Natural killer cell (primary cell): ENCODE results near the gene NUCB2. TPM values are rescaled to one million over a fixed set of nuclear protein-coding genes. Genes with fewer than 3 reads are reported as not detected.

Experiments used
- ATAC-seq, 3 donors: fragments of 150-1000 bp in 2 of 3; fragments of 200-7000 bp in 1 of 3; cut with Tn5 transposase; 1 replicate in 1 of 3; 2 replicates in 2 of 3; pipeline ENCODE4 v1.10.0; 2021; ENCODE audit warnings: mild to moderate bottlenecking in 2 of 3, moderate library complexity in 2 of 3
- DNase-seq, 2 donors: peaks; one replicate each; pipeline versions ENCODE4 v3.0.0 to v3.0.0-alpha.2; 2013 to 2021; ENCODE audit warnings: mixed read lengths in 1 of 2
- H3K27ac ChIP-seq: one replicate; pipeline ENCODE4 v1.5.1; 2013; ENCODE audit warnings: mild to moderate bottlenecking, low read length
- H3K27me3 ChIP-seq: one replicate; pipeline ENCODE4 v1.6.1; 2013; ENCODE audit warnings: low read length; ENCODE audit not compliant: control insufficient read depth, insufficient read depth
- H3K36me3 ChIP-seq: one replicate; pipeline ENCODE4 v1.6.1; 2013; ENCODE audit warnings: low read length; ENCODE audit not compliant: control insufficient read depth, insufficient read depth
- H3K4me1 ChIP-seq: one replicate; pipeline ENCODE4 v1.6.1; 2013; ENCODE audit warnings: low read length; ENCODE audit not compliant: control insufficient read depth, insufficient read depth
- H3K4me3 ChIP-seq: one replicate; pipeline ENCODE4 v1.5.1; 2013; ENCODE audit warnings: low read length
- H3K9me3 ChIP-seq: one replicate; pipeline ENCODE4 v1.6.1; 2013; ENCODE audit warnings: low read length; ENCODE audit not compliant: control insufficient read depth, insufficient read depth
- H3K27ac Mint-ChIP-seq, 2 donors: one replicate each; pipeline ENCODE4 v1.8.0; 2022; ENCODE audit warnings: mild to moderate bottlenecking in 2 of 2, mixed read lengths in 2 of 2, moderate library complexity in 1 of 2
- H3K27me3 Mint-ChIP-seq, 2 donors: one replicate each; pipeline ENCODE4 v1.8.0; 2022; ENCODE audit warnings: low read depth in 2 of 2, mixed read lengths in 2 of 2
- H3K36me3 Mint-ChIP-seq: one replicate; pipeline ENCODE4 v1.8.0; 2022; ENCODE audit warnings: mixed read lengths
- H3K4me1 Mint-ChIP-seq, 2 donors: one replicate each; pipeline ENCODE4 v1.8.0; 2022; ENCODE audit warnings: mixed read lengths in 2 of 2
- H3K4me3 Mint-ChIP-seq: one replicate; pipeline ENCODE4 v1.8.0; 2022; ENCODE audit warnings: mild to moderate bottlenecking, moderate library complexity, mixed read lengths
- H3K9me3 Mint-ChIP-seq, 2 donors: one replicate each; pipeline ENCODE4 v1.8.0; 2022; ENCODE audit warnings: mixed read lengths in 2 of 2
- CTCF ChIP-seq: fragments of 200-600 bp; IDR thresholded peaks from one replicate; pipeline ENCODE4 v1.8.0; 2022; ENCODE audit warnings: antibody characterized with exemption
- WGBS: methylation state at CpG from one replicate; pipeline ENCODE4 v1.1.7; 2013; ENCODE audit warnings: missing lambda C conversion rate; ENCODE audit not compliant: insufficient coverage; 5-methylcytosine and 5-hydroxymethylcytosine counted together
- intact Hi-C: fragments of 100-400 bp; cut with micrococcal nuclease; formaldehyde crosslinking; loops from one replicate; pipeline ENCODE4 v1.14.2; 2022
- total RNA-seq, 4 donors: library from RNA; stranded (reverse); fragments of 120-200 nt in 1 of 4; gene quantifications; one replicate each; pipeline versions ENCODE4 v1.2.3 to v1.2.4, GENCODE V29; 2013 to 2022

The NUCB2 gene
- total RNA-seq, 3 donors from 2014 or later (not counting 1 experiment from before 2014, with no cell fraction given): 70.7 to 101 (median 81.4) TPM

GRCh38 chr11:17296852-17297559 is 20.5 kb downstream of the NUCB2 start:
- Histone ChIP-seq H3K9me3 (no peaks in the 10 kb centered on the region), H3K36me3 (peaks cover 21% of the 10 kb centered on the region), H3K4me3 (no peak overlapping the region), H3K4me1 (no peaks in the 10 kb centered on the region), H3K27ac (no peak overlapping the region), H3K27me3 (no peaks in the 10 kb centered on the region)
- Mint-ChIP-seq H3K4me3 (no peak overlapping the region), H3K9me3 (no peaks in the 10 kb centered on the region), H3K4me1 (peaks cover 4 to 30% of the 10 kb centered on the region in 2 donors), H3K27ac (peak overlapping the region; percentile 2 to 65), H3K36me3 (peaks cover 4% of the 10 kb centered on the region), H3K27me3 (no peaks in the 10 kb centered on the region)
- WGBS: 58% methylated on average over 5 of the region's 6 CpGs
- no peak for TF ChIP-seq CTCF
- DNase-seq (peak in 1 of 2 donors; percentile 10), ATAC-seq (no peak)
- intact Hi-C loops: no loop called here

- H3K9me3 ChIP-seq: no peaks in the 10 kb centered on the region
- H3K36me3 ChIP-seq: peaks cover 17% of the 10 kb centered on the region
- H3K4me1 ChIP-seq: no peaks in the 10 kb centered on the region
- no peak overlapping the region for H3K27ac Mint-ChIP-seq
- no peaks in the 10 kb centered on the region for H3K27me3 Mint-ChIP-seq
- DNase-seq: no peak
- H3K27ac ChIP-seq: no peak overlapping the region
- no peak for TF ChIP-seq CTCF
- WGBS: 84% methylated on average over 5 of the region's 5 CpGs
- peaks cover 0 to 21% of the 10 kb centered on the region in 2 donors for H3K4me1 Mint-ChIP-seq
- no peak overlapping the region for H3K4me3 ChIP-seq
- intact Hi-C loops: no loop called here
- H3K27me3 ChIP-seq: no peaks in the 10 kb centered on the region
- ATAC-seq: no peak
- no peaks in the 10 kb centered on the region for H3K9me3 Mint-ChIP-seq
- H3K4me3 Mint-ChIP-seq: no peak overlapping the region
- no peaks in the 10 kb centered on the region for H3K36me3 Mint-ChIP-seq
These were observed 21.8 kb downstream of the NUCB2 start for GRCh38 chr11:17298302-17298701.

- Histone ChIP-seq H3K4me3 (no peak overlapping the region), H3K27me3 (no peaks in the 10 kb centered on the region), H3K36me3 (peaks cover 18% of the 10 kb centered on the region), H3K27ac (no peak overlapping the region), H3K9me3 (no peaks in the 10 kb centered on the region), H3K4me1 (no peaks in the 10 kb centered on the region)
- ATAC-seq (no peak), DNase-seq (no peak)
- no peak for TF ChIP-seq CTCF
- WGBS: 89% methylated on average over 4 of the region's 4 CpGs
- H3K36me3 Mint-ChIP-seq: no peaks in the 10 kb centered on the region
- H3K4me1 Mint-ChIP-seq: peaks cover 0 to 11% of the 10 kb centered on the region in 2 donors
- H3K9me3 Mint-ChIP-seq: no peaks in the 10 kb centered on the region
- intact Hi-C loops: no loop called here
- H3K4me3 Mint-ChIP-seq: no peak overlapping the region
- H3K27me3 Mint-ChIP-seq: no peaks in the 10 kb centered on the region
- no peak overlapping the region for H3K27ac Mint-ChIP-seq
These were observed 23.8 kb downstream of the NUCB2 start for GRCh38 chr11:17300372-17300771.
